HuH-7 (cell line): ENCODE data around the gene ZFP2.

Experiments
- DNase-seq: peaks from one replicate; pipeline ENCODE4 v3.0.0; 2011; ENCODE audit warnings: low spot score

The ZFP2 gene

DNA sequence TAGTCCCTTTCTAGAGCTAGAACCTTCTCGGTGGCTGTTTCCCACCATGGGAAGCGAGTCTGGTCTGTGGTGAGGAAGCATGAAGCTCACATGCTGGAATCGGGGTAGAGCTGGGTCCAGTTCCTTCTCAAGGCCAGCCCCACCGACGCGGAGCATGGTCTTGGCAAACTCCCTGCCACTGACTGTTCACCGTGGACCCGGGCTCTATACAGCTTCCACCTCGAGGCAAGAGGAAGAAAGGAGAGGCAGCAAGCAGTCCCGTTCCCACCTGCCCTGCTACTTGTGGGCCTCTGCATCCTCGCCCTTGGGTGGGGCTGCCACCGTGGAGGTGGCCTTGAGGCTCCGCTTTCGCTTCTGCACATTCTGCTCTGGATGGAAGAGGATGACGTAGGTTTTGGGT is 85.7 kb downstream of the ZFP2 start:
- DNase-seq, result no peak
